GM19240 (cell line): ENCODE measurements around the gene ADISSP.

Experiments used
- DNase-seq: peaks from one replicate; pipeline ENCODE4 v3.0.0; 2011; ENCODE audit warnings: low spot score; ENCODE audit not compliant: insufficient read length

The ADISSP gene

GRCh38 chr20:3755814-3756480 is 11.6 kb downstream of the ADISSP start:
- no peak for DNase-seq

DNA sequence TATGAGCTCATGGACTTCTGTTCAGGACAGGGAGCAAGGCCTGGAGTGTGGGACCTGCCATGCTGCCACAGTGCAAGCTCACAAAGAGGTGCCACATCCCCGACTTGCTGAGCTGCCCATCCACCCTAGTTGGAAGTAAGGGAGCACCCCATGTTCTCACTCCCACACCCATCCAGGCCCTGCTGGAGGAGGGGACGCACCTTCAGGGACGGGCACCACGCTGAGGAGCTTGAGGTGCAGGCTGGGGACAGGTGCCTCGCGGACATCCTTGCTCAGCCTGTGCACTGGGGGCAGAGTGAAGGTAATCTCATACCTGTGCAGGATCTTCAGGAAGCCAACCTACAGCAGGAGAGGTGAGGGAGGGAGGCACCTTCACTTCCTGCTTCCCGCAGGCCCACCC is 12.3 kb downstream of the ADISSP start:
- no peak for DNase-seq

DNA sequence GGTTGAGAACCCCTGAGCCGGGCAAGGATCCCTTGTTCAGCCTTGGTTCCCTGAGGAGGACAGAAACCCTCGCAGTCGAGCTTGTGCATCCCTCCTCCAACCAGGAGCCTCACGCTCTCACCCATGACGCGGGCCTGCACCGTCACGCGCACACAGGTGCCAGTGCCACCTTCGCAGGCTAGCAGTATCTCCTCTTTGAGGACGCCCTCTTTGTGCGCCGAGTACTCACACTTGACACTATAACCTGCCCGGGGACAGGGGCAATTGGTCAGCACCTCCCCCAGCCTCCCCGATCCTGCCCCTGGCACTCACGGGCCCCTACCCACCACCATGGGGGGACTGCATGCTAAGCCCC is 13.3 kb downstream of the ADISSP start:
- no peak for DNase-seq

GRCh38 chr20:3753501-3754275 is 13.9 kb downstream of the ADISSP start:
- no peak for DNase-seq

- peak; percentile 78 for DNase-seq
Observed at GRCh38 chr20:3753098-3753497, 14.5 kb downstream of the ADISSP start.

- no peak for DNase-seq
Observed at GRCh38 chr20:3752386-3752759, 15.2 kb downstream of the ADISSP start.

DNA sequence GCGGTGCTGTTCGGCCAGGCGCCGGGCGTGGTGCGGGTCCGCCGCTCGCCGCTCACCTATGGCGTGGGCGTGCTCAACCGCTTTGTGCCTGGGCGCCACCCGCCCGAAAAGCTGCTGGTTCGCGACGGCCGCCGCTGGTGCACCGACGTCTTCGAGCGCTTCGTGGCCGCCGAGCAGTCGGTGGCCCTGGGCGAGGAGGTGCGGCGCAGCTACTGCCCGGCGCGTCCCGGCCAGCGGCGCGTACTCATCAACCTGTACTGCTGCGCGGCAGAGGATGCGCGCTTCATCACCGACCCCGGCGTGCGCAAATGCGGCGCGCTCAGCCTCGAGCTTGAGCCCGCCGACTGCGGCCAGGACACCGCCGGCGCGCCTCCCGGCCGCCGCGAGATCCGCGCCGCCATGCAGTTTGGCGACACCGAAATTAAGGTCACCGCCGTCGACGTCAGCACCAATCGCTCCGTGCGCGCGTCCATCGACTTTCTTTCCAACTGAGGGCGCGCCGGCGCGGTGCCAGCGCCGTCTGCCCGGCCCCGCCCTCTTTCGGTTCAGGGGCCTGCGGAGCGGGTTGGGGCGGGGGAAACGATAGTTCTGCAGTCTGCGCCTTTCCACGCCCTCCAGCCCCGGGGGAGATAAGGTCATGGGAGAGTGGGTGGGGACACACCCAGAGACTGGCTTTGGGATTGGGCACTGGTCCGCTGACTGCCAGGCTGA is 15.7 kb downstream of the ADISSP start:
- no peak for DNase-seq

- DNase-seq, result no peak
Observed at GRCh38 chr20:3751305-3751674, 16.3 kb downstream of the ADISSP start.

GRCh38 chr20:3749689-3750531 is 17.6 kb downstream of the ADISSP start:
- DNase-seq, result no peak

- no peak for DNase-seq
Observed at GRCh38 chr20:3749087-3749688, 18.4 kb downstream of the ADISSP start.

- no peak for DNase-seq
Observed at GRCh38 chr20:3748073-3748472, 19.5 kb downstream of the ADISSP start.

DNA sequence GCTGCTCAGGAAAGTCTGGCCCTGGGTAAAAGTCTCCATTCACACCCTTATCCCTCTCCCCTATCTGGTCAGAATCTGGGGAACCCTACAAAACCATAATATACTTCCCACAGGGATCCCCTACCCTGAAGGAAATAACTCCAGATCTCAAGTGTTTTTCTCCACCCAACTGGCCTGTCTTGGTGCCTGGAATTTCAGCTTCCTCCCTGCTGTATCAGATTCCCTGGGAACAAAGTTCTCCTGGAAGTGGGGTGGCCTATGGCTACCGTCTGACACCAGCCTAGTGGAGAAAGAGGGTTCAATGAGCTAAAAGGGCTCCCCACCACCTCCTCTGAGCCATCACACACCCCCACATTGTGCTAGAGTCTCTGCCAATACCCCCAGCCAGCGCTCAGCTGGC is 20.1 kb downstream of the ADISSP start:
- no peak for DNase-seq

DNA sequence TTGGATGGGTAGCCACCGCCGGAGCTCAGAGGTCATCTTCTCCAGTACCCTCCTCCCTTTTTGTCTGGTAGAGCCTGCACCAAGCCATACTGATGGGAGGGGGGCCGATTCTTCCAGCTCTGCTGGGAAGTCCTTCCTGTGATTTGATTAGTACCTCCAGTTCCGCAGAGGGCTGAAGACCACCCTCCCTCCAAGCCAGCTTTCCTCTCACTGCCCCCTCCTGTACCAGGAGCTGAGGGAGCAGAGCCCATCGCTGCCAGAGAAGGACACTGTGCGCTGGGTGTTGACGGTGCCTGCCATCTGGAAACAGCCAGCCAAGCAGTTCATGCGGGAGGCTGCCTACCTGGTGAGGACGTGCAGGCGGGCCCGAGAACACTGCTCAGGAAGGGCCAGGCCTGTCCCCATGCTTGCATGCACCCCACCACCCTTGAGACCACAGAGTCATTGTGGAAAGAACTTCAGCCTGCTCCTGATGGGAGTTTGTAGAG is 21.8 kb downstream of the ADISSP start:
- no peak for DNase-seq

DNA sequence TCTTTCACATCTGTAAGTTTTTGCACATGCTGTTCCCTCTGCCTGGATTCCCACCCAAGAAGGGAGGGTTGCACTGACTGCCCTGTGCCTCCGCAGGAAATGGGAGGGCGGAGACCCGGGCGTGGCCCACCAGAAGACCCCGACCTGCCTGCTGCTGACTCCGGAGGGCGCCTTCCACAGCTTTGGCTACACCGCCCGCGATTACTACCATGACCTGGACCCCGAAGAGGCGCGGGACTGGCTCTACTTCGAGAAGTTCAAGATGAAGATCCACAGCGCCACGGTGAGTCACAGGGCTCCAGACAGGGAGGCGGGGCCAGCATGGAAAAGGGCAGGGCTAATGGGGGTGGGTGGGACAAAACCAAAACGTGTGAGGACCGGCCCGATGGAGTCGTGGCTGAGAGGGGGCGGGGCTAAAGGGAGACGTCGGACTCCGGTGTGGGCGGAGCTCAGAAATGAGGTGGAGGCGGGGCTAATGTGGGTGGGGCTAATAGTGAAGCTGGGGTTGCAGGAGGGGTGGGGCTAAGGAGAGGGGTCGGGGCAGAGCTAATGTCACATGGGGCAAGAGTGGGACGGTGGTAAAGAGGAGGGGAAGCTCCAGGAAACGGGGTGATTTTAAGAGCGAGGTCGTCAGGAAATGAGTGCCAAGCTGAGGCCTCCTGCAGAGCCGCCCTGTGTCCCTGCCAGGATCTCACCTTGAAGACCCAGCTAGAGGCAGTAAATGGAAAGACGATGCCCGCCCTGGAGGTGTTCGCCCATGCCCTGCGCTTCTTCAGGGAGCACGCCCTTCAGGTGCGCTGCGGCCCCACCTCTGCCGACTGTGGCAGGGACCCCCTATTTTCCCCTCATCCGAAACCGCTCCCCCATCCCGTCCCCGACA is 22.5 kb downstream of the ADISSP start:
- DNase-seq, result peak; percentile 80

GRCh38 chr20:3744037-3744436 is 23.5 kb downstream of the ADISSP start:
- DNase-seq, result no peak

DNA sequence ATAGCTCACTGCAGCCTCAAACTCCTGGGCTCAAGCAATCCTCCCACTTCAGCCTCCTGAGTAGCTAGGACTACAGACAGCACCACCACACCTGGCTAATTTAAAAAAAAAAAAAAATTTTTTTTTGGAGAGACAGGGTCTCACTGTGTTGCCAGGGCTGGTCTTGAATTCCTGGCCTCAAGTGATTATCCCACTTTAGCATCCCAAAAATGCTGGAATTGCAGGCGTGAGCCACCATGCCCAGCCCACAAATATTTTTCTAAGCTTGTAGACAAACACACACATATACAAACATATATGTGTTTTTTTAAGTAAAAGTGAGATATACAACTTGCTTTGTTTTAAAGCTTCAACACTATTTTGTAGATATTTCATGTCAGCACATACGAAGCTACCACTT is 24.3 kb downstream of the ADISSP start:
- no peak for DNase-seq

DNA sequence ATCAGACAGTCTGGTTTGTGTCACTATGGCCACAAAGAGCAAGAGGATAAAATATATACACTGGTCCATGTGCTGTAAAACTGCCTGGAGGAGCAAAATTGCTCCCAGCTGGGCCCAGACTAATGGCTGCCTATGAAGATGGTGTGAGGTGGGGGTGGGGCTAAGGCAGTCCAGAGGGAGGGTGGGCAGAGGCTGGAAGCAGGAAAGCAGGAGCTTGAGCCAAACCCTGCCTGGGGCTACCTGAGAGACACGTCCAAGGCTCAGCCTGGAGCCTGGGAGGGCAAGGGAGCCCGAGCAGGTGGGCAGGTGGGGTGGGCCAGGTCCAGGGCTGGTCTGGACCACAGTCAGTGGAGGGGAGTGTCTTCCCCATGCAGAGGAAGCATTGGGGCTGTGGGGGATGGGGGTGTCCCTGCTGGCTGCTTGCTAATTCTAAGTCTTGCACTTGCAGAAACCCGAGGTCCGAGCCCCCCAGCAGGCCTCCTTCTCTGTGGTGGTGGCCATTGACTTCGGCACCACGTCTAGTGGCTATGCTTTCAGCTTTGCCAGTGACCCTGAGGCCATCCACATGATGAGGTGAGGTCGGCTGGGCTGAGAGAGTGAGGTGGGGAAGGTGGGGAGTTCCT is 25.6 kb downstream of the ADISSP start:
- no peak for DNase-seq

DNA sequence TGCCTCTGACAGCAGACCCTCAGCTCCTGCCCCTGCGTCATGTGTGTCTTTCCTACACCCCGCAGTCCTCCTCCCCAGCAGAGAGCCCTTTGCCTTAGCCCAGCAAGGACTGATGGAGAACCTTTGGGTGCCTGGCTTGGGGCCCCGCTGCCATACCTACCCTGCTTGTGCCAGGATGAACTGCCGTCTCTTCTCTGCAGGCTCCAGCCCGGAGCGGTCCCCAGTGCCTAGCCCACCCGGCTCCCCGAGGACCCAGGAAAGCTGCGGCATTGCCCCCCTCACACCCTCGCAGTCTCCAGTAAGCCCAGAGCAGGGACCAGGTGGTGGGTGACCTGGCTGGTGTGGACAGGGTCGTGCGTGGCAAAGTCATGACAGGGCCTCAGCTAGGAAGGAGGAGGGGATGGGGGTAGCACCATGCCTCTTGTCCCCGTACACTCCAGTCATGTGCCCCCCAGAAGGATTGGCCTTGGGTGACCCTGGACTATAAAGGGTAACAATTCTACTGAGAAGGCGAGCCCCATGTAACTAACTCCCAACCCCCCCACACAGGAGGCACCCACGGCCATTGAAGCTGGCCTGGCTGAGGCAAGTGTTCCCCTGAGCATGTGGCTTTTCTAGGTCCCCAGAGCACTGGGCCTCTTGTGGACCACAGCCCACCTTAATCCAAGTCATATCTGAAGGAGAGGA is 26.8 kb downstream of the ADISSP start:
- DNase-seq, result no peak

- no peak for DNase-seq
Observed at GRCh38 chr20:3739926-3740451, 27.6 kb downstream of the ADISSP start.
